ENCODE results near the gene IGF1R.

Gene IGF1R

GRCh38 chr15:98772895-98773294, 124.6 kb downstream of the IGF1R start:
- no peak overlapping the region for H3K4me3 ChIP-seq (ENCODE audit: low read depth, low read length)

- H3K4me3 ChIP-seq (ENCODE audit: low read depth, low read length): no peak overlapping the region
These were observed 125.3 kb downstream of the IGF1R start for GRCh38 chr15:98773616-98774015.

GRCh38 chr15:98774756-98775497, 126.6 kb downstream of the IGF1R start:
- H3K4me3 ChIP-seq (ENCODE audit: low read depth, low read length): no peak overlapping the region

- no peak overlapping the region for H3K4me3 ChIP-seq (ENCODE audit: low read depth, low read length)
These were observed 127.3 kb downstream of the IGF1R start for GRCh38 chr15:98775498-98776230.

- no peak overlapping the region for H3K4me3 ChIP-seq (ENCODE audit: low read depth, low read length)
These were observed 128.4 kb downstream of the IGF1R start for GRCh38 chr15:98776607-98777281.

- H3K4me3 ChIP-seq (ENCODE audit: low read depth, low read length): no peak overlapping the region
These were observed 129.1 kb downstream of the IGF1R start for GRCh38 chr15:98777426-98777825.

- no peak overlapping the region for H3K4me3 ChIP-seq (ENCODE audit: low read depth, low read length)
These were observed 130.1 kb downstream of the IGF1R start for GRCh38 chr15:98778263-98778959.

GRCh38 chr15:98778960-98779359, 130.6 kb downstream of the IGF1R start:
- H3K4me3 ChIP-seq (ENCODE audit: low read depth, low read length): no peak overlapping the region

GRCh38 chr15:98779463-98780071, 131.2 kb downstream of the IGF1R start:
- H3K4me3 ChIP-seq (ENCODE audit: low read depth, low read length): no peak overlapping the region

GRCh38 chr15:98781838-98782237, 133.5 kb downstream of the IGF1R start:
- H3K4me3 ChIP-seq (ENCODE audit: low read depth, low read length): no peak overlapping the region

GRCh38 chr15:98782801-98783200, 134.5 kb downstream of the IGF1R start:
- no peak overlapping the region for H3K4me3 ChIP-seq (ENCODE audit: low read depth, low read length)

- no peak overlapping the region for H3K4me3 ChIP-seq (ENCODE audit: low read depth, low read length)
These were observed 137.1 kb downstream of the IGF1R start for GRCh38 chr15:98785431-98785806.

GRCh38 chr15:98785807-98786621, 137.7 kb downstream of the IGF1R start:
- no peak overlapping the region for H3K4me3 ChIP-seq (ENCODE audit: low read depth, low read length)

- no peak overlapping the region for H3K4me3 ChIP-seq (ENCODE audit: low read depth, low read length)
These were observed 138.4 kb downstream of the IGF1R start for GRCh38 chr15:98786717-98787116.

- H3K4me3 ChIP-seq (ENCODE audit: low read depth, low read length): no peak overlapping the region
These were observed 138.9 kb downstream of the IGF1R start for GRCh38 chr15:98787194-98787593.

GRCh38 chr15:98787936-98788757, 139.8 kb downstream of the IGF1R start:
- H3K4me3 ChIP-seq (ENCODE audit: low read depth, low read length): no peak overlapping the region

- H3K4me3 ChIP-seq (ENCODE audit: low read depth, low read length): no peak overlapping the region
These were observed 140.7 kb downstream of the IGF1R start for GRCh38 chr15:98789020-98789419.

GRCh38 chr15:98790270-98790669, 141.9 kb downstream of the IGF1R start:
- H3K4me3 ChIP-seq (ENCODE audit: low read depth, low read length): no peak overlapping the region

- no peak overlapping the region for H3K4me3 ChIP-seq (ENCODE audit: low read depth, low read length)
These were observed 142.8 kb downstream of the IGF1R start for GRCh38 chr15:98791046-98791701.
